HepG2 (cell line): ENCODE data around the gene NR3C2. TPM values are rescaled to one million over a fixed set of nuclear protein-coding genes. Genes with fewer than 3 reads are reported as not detected.

ENCODE experiments used
- HMG20A ChIP-seq: IDR thresholded peaks from 2 replicates; pipeline ENCODE4 v1.6.1; 2016; ENCODE audit warnings: borderline replicate concordance
- HNF1B ChIP-seq: sonication (generic); formaldehyde crosslinking; IDR thresholded peaks from 2 replicates; pipeline ENCODE4 v1.5.1; 2020; ENCODE audit warnings: mild to moderate bottlenecking, moderate library complexity, missing genetic modification reagents
- KDM6A ChIP-seq: IDR thresholded peaks from 2 replicates; pipeline ENCODE4 v1.6.1; 2016; ENCODE audit warnings: low read depth
- KLF6 ChIP-seq: IDR thresholded peaks from 2 replicates; pipeline ENCODE4 v1.8.0; 2016; ENCODE audit warnings: missing biosample characterization, missing genetic modification reagents
- NFIC ChIP-seq: IDR thresholded peaks from 2 replicates; pipeline ENCODE4 v1.6.1; 2012; ENCODE audit warnings: mild to moderate bottlenecking, low read length, inconsistent platforms
- SATB2 ChIP-seq: sonication (generic); formaldehyde crosslinking; IDR thresholded peaks from 2 replicates; pipeline ENCODE4 v1.5.0; 2020; ENCODE audit warnings: missing genetic modification reagents
- SOX13 ChIP-seq, 3 experiments: fragments of 450-650 bp in 1 of 3; sonication (generic) in 1 of 3; formaldehyde crosslinking in 1 of 3; IDR thresholded peaks in 2 of 3; conservative IDR thresholded peaks in 1 of 3; 2 replicates each; pipeline versions ENCODE4 v1.5.0 to v1.6.1; 2016 to 2020; ENCODE audit warnings: antibody characterized with exemption in 1 of 3, mild to moderate bottlenecking in 1 of 3, missing compliant biosample characterization in 1 of 3, missing genetic modification reagents in 1 of 3, moderate library complexity in 1 of 3
- ZMYM4 ChIP-seq: sonication (generic); formaldehyde crosslinking; IDR thresholded peaks from 2 replicates; pipeline ENCODE4 v1.8.1; 2023; ENCODE audit warnings: mild to moderate bottlenecking, missing genetic modification reagents
- ZNF12 ChIP-seq: sonication (generic); formaldehyde crosslinking; IDR thresholded peaks from 2 replicates; pipeline ENCODE4 v1.5.0; 2020; ENCODE audit warnings: missing genetic modification reagents
- ZNF512B ChIP-seq: sonication (generic); formaldehyde crosslinking; IDR thresholded peaks from 2 replicates; pipeline ENCODE4 v1.5.1; 2020; ENCODE audit warnings: missing genetic modification reagents, mild to moderate bottlenecking, borderline replicate concordance
- ZNF564 ChIP-seq: sonication (generic); formaldehyde crosslinking; IDR thresholded peaks from 2 replicates; pipeline ENCODE4 v1.8.1; 2023; ENCODE audit warnings: mild to moderate bottlenecking, missing genetic modification reagents
- ZNF710 ChIP-seq: sonication (generic); formaldehyde crosslinking; IDR thresholded peaks from 2 replicates; pipeline ENCODE4 v1.5.0; 2020; ENCODE audit warnings: mild to moderate bottlenecking, missing genetic modification reagents, borderline replicate concordance
- ZNF878 ChIP-seq: sonication (generic); formaldehyde crosslinking; IDR thresholded peaks from 2 replicates; pipeline ENCODE4 v1.8.1; 2023; ENCODE audit warnings: mild to moderate bottlenecking, missing genetic modification reagents, moderate library complexity
- polyA plus RNA-seq, 8 experiments: library from polyadenylated mRNA; depleted of rRNA in 3 of 8; stranded (reverse) in 7 of 8; unstranded in 1 of 8; fragments of >200 nt; fragmentation: Illumina TruSeq in 4 of 8; extraction: Trizol in 4 of 8; gene quantifications; 2 replicates each; pipeline versions ENCODE4 v1.2.1 to v1.2.3, GENCODE V29; 2011 to 2016; ENCODE audit warnings: low read depth in 4 of 8, missing spikeins in 1 of 8, mixed read lengths in 1 of 8; ENCODE audit not compliant: insufficient read depth in 1 of 8
- total RNA-seq, 5 experiments: library from RNA; depleted of rRNA; stranded (reverse); fragments of >200 nt; fragmentation: Illumina TruSeq; extraction: Trizol; gene quantifications; 2 replicates each; pipeline ENCODE4 v1.2.3, GENCODE V29; 2016; ENCODE audit warnings: low read depth in 1 of 5
- TF ChIP-seq, protein P1 (sequence below), 2 experiments: fragments of 450-650 bp in 1 of 2; sonication (generic) in 1 of 2; formaldehyde crosslinking; IDR thresholded peaks; 2 replicates each; pipeline versions ENCODE4 v1.5.0 to v1.8.0; 2020 to 2022; ENCODE audit warnings: mild to moderate bottlenecking in 1 of 2, missing genetic modification reagents in 1 of 2
- TF ChIP-seq, protein P2 (sequence below): sonication (generic); formaldehyde crosslinking; IDR thresholded peaks from 2 replicates; pipeline ENCODE4 v1.9.0; 2021; ENCODE audit warnings: mild to moderate bottlenecking, missing genetic modification reagents

Gene NR3C2
- total and polyA plus RNA-seq, 2 of the 13 experiments (the other 11 are each of a cell fraction or from before 2014, with no cell fraction given), result 0.26 to 0.46 TPM

DNA sequence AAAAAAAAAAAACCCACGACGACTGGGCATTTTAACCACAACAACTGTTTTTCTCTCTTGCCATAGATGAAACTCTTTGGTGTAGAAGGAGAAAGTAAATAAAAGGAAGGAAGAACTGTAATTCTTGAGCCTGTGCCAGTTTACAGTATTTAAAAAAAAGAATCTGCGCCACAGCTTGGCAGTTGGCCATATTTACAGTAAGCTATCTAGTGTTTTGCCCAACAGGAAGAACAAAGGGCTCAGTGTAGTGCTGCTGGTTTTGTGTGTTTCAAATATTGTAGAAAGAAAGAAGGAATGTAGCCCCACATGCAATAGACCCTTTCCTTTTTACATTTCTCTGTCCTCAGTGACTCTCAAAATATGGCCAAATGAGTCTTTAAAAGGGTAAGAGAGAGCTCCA lies 66.1 kb downstream of the NR3C2 start (continued):
- TF ChIP-seq ZNF710 (CRISPR knock-in tag) (peak; percentile 94), KLF6 (no peak), NFIC (peak; percentile 97), ZMYM4 (CRISPR knock-in tag) (peak; percentile 35; the same call in 1 of the 2 replicates), ZNF564 (CRISPR knock-in tag) (0 out of 2 replicates have a peak, but pooled peaks have one; percentile 34), ZNF12 (CRISPR knock-in tag) (peak; percentile 58; the same call in 1 of the 2 replicates), HNF1B (CRISPR knock-in tag) (no peak), ZNF512B (no peak), SATB2 (CRISPR knock-in tag) (no peak), KDM6A (CRISPR knock-in tag) (0 out of 2 replicates have a peak, but pooled peaks have one; percentile 15), HMG20A (CRISPR knock-in tag) (peak; percentile 81), SOX13 (IDR thresholded peaks at IDR 0.05) (peak; percentile 67), SOX13 (CRISPR knock-in tag; conservative IDR thresholded peaks at IDR 0.05 in 1 of 2, IDR thresholded peaks at IDR 0.05 in 1 of 2) (peak in 1 of 2 experiments; percentile 93; a peak in 2 of 4 replicates), ZNF878 (CRISPR knock-in tag) (peak; percentile 45; the same call in 1 of the 2 replicates)
- TF ChIP-seq, protein P1, sequence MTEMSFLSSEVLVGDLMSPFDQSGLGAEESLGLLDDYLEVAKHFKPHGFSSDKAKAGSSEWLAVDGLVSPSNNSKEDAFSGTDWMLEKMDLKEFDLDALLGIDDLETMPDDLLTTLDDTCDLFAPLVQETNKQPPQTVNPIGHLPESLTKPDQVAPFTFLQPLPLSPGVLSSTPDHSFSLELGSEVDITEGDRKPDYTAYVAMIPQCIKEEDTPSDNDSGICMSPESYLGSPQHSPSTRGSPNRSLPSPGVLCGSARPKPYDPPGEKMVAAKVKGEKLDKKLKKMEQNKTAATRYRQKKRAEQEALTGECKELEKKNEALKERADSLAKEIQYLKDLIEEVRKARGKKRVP (CRISPR knock-in tag; IDR thresholded peaks at IDR 0.05), result peak in 1 of 2 experiments; percentile 44; a peak in 1 of 4 replicates
- TF ChIP-seq, protein P2, sequence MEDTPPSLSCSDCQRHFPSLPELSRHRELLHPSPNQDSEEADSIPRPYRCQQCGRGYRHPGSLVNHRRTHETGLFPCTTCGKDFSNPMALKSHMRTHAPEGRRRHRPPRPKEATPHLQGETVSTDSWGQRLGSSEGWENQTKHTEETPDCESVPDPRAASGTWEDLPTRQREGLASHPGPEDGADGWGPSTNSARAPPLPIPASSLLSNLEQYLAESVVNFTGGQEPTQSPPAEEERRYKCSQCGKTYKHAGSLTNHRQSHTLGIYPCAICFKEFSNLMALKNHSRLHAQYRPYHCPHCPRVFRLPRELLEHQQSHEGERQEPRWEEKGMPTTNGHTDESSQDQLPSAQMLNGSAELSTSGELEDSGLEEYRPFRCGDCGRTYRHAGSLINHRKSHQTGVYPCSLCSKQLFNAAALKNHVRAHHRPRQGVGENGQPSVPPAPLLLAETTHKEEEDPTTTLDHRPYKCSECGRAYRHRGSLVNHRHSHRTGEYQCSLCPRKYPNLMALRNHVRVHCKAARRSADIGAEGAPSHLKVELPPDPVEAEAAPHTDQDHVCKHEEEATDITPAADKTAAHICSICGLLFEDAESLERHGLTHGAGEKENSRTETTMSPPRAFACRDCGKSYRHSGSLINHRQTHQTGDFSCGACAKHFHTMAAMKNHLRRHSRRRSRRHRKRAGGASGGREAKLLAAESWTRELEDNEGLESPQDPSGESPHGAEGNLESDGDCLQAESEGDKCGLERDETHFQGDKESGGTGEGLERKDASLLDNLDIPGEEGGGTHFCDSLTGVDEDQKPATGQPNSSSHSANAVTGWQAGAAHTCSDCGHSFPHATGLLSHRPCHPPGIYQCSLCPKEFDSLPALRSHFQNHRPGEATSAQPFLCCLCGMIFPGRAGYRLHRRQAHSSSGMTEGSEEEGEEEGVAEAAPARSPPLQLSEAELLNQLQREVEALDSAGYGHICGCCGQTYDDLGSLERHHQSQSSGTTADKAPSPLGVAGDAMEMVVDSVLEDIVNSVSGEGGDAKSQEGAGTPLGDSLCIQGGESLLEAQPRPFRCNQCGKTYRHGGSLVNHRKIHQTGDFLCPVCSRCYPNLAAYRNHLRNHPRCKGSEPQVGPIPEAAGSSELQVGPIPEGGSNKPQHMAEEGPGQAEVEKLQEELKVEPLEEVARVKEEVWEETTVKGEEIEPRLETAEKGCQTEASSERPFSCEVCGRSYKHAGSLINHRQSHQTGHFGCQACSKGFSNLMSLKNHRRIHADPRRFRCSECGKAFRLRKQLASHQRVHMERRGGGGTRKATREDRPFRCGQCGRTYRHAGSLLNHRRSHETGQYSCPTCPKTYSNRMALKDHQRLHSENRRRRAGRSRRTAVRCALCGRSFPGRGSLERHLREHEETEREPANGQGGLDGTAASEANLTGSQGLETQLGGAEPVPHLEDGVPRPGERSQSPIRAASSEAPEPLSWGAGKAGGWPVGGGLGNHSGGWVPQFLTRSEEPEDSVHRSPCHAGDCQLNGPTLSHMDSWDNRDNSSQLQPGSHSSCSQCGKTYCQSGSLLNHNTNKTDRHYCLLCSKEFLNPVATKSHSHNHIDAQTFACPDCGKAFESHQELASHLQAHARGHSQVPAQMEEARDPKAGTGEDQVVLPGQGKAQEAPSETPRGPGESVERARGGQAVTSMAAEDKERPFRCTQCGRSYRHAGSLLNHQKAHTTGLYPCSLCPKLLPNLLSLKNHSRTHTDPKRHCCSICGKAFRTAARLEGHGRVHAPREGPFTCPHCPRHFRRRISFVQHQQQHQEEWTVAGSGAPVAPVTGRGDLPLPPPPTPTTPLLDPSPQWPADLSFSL (CRISPR knock-in tag), result peak; percentile 37; the same call in 1 of the 2 replicates
